ENCODE results near the gene KCNIP1.

DNA sequence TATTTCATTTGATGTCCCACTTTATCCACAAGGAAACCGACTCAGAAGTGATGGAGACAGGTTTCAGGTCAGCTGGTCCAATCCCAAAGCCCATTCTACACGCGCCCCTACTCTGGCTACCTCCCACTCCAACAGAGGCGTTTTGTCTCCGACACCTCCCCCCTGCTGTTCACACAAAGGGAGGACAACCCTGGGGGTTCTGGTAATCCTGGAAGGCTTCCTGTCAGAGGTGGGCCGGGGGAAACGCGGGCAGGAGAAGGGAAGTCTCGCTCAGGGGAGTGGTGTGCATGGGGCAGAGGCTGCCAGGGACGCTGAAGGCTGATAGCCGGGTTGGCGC lies 240.0 kb downstream of the KCNIP1 start:
- TF ChIP-seq POLR2A (IDR thresholded peaks at IDR 0.05), result no peak
- TF ChIP-seq, protein P1, sequence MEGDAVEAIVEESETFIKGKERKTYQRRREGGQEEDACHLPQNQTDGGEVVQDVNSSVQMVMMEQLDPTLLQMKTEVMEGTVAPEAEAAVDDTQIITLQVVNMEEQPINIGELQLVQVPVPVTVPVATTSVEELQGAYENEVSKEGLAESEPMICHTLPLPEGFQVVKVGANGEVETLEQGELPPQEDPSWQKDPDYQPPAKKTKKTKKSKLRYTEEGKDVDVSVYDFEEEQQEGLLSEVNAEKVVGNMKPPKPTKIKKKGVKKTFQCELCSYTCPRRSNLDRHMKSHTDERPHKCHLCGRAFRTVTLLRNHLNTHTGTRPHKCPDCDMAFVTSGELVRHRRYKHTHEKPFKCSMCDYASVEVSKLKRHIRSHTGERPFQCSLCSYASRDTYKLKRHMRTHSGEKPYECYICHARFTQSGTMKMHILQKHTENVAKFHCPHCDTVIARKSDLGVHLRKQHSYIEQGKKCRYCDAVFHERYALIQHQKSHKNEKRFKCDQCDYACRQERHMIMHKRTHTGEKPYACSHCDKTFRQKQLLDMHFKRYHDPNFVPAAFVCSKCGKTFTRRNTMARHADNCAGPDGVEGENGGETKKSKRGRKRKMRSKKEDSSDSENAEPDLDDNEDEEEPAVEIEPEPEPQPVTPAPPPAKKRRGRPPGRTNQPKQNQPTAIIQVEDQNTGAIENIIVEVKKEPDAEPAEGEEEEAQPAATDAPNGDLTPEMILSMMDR (IDR thresholded peaks at IDR 0.05), result no peak

Data from gastroesophageal sphincter (tissue), 3 donors.